ENCODE results near the gene JMJD4.
"Not testable (repeated sequence)": the region's sequence is repeated elsewhere in the genome, so short reads cannot be mapped to it uniquely, and the experiment has no call there.

Gene JMJD4

GRCh38 chr1:227731241-227731677 is 3.8 kb downstream of the JMJD4 start:
- DNase-seq: no peak

- no peak for DNase-seq
Measured at GRCh38 chr1:227730630-227731151, 4.4 kb downstream of the JMJD4 start.

- peak; percentile 46 for DNase-seq
Measured at GRCh38 chr1:227729881-227730629, 5.0 kb downstream of the JMJD4 start.

GRCh38 chr1:227729144-227729880 is 5.8 kb downstream of the JMJD4 start:
- DNase-seq: no peak

GRCh38 chr1:227728892-227729143 is 6.3 kb downstream of the JMJD4 start:
- DNase-seq: no peak

- DNase-seq: peak; percentile 72
Measured at GRCh38 chr1:227728059-227728891, 6.8 kb downstream of the JMJD4 start.

GRCh38 chr1:227726924-227727599 is 8.0 kb downstream of the JMJD4 start:
- no peak for DNase-seq

GRCh38 chr1:227726318-227726717 is 8.8 kb downstream of the JMJD4 start:
- no peak for DNase-seq

- DNase-seq: no peak
Measured at GRCh38 chr1:227725046-227725445, 10.1 kb downstream of the JMJD4 start.

GRCh38 chr1:227723474-227723873 is 11.6 kb downstream of the JMJD4 start:
- DNase-seq: no peak

- DNase-seq: no peak
Measured at GRCh38 chr1:227718932-227719331, 16.2 kb downstream of the JMJD4 start.

GRCh38 chr1:227712648-227713047 is 22.5 kb downstream of the JMJD4 start:
- no peak for DNase-seq

- DNase-seq: not testable (repeated sequence)
Measured at GRCh38 chr1:227710474-227710873, 24.6 kb downstream of the JMJD4 start.

GRCh38 chr1:227709451-227709850 is 25.7 kb downstream of the JMJD4 start:
- DNase-seq: no peak

- no peak for DNase-seq
Measured at GRCh38 chr1:227707846-227708245, 27.3 kb downstream of the JMJD4 start.

- DNase-seq: not testable (repeated sequence)
Measured at GRCh38 chr1:227701631-227702030, 33.5 kb downstream of the JMJD4 start.

- no peak for DNase-seq
Measured at GRCh38 chr1:227697321-227697864, 37.7 kb downstream of the JMJD4 start.

GRCh38 chr1:227685807-227686206 is 49.3 kb downstream of the JMJD4 start:
- DNase-seq: no peak

Data from CD4-positive, alpha-beta T cell treated with Interleukin-21 for 1 hour (primary cell).